Fibroblast of lung (primary cell): ENCODE measurements around the gene ARGLU1. TPM values are rescaled to one million over a fixed set of nuclear protein-coding genes. Genes with fewer than 3 reads are reported as not detected.
A peak's percentile ranks its signal among the peaks of the same experiment; 100 is the strongest.

ENCODE experiments used
- DNase-seq, 2 donors: peaks; one replicate each; pipeline versions ENCODE4 v3.0.0 to v3.0.0-alpha.2; 2010; ENCODE audit warnings: low read depth in 2 of 2
- H2AFZ ChIP-seq: 2 replicates; pipeline ENCODE4 v1.5.1; 2012; ENCODE audit warnings: low read length, control low read depth, inconsistent platforms
- H3K27ac ChIP-seq: 2 replicates; pipeline ENCODE4 v1.5.1; 2011; ENCODE audit warnings: low read length, control low read depth; ENCODE audit not compliant: insufficient read depth
- H3K27me3 ChIP-seq: 2 replicates; pipeline ENCODE4 v1.5.1; 2011; ENCODE audit warnings: mild to moderate bottlenecking, low read length; ENCODE audit not compliant: control insufficient read depth, insufficient read depth
- H3K36me3 ChIP-seq: 2 replicates; pipeline ENCODE4 v1.5.1; 2011; ENCODE audit warnings: low read length; ENCODE audit not compliant: control insufficient read depth, insufficient read depth
- H3K4me1 ChIP-seq: 2 replicates; pipeline ENCODE4 v1.5.1; 2011; ENCODE audit warnings: low read length; ENCODE audit not compliant: control insufficient read depth, insufficient read depth; ENCODE audit errors: extremely low read depth
- H3K4me2 ChIP-seq: 2 replicates; pipeline ENCODE4 v1.5.1; 2011; ENCODE audit warnings: low read length, control low read depth; ENCODE audit not compliant: insufficient read depth; ENCODE audit errors: extremely low read depth
- H3K4me3 ChIP-seq, 4 experiments: fragments of 200-600 bp in 1 of 4; sonication (generic) in 1 of 4; replicated peaks in 1 of 4; 2 replicates each; pipeline ENCODE4 v1.5.1; 2011 to 2016; ENCODE audit warnings: low read length in 4 of 4, low read depth in 3 of 4, mild to moderate bottlenecking in 3 of 4, control low read depth in 2 of 4, inconsistent platforms in 1 of 4, mixed read lengths in 1 of 4; ENCODE audit not compliant: insufficient read depth in 1 of 4; ENCODE audit errors: control extremely low read depth in 1 of 4
- H3K79me2 ChIP-seq: 2 replicates; pipeline ENCODE4 v1.5.1; 2012; ENCODE audit warnings: mild to moderate bottlenecking, low read length, inconsistent platforms; ENCODE audit not compliant: control insufficient read depth, insufficient read depth
- H3K9ac ChIP-seq: 2 replicates; pipeline ENCODE4 v1.5.1; 2011; ENCODE audit warnings: mild to moderate bottlenecking, low read length, control low read depth; ENCODE audit not compliant: insufficient read depth
- H3K9me3 ChIP-seq: 2 replicates; pipeline ENCODE4 v1.5.1; 2012; ENCODE audit warnings: low read depth, low read length; ENCODE audit not compliant: control insufficient read depth, insufficient read depth
- H4K20me1 ChIP-seq: 2 replicates; pipeline ENCODE4 v1.5.1; 2011; ENCODE audit warnings: low read length; ENCODE audit not compliant: control insufficient read depth, insufficient read depth; ENCODE audit errors: extremely low read depth
- CTCF ChIP-seq, 2 donors: IDR thresholded peaks in 1 of 2; conservative IDR thresholded peaks in 1 of 2; 1 replicate in 1 of 2; 2 replicates in 1 of 2; pipeline ENCODE4 v1.5.1; 2011 to 2012; ENCODE audit warnings: low read length in 2 of 2, control low read depth in 1 of 2, inconsistent platforms in 1 of 2, low read depth in 1 of 2, mild to moderate bottlenecking in 1 of 2
- EZH2 ChIP-seq: IDR thresholded peaks from 2 replicates; pipeline ENCODE4 v1.5.1; 2012; ENCODE audit warnings: low read length, control low read depth, mild to moderate bottlenecking; ENCODE audit errors: missing control alignments
- polyA plus RNA-seq, 2 donors: library from polyadenylated mRNA; depleted of rRNA in 1 of 2; stranded (reverse) in 1 of 2; unstranded in 1 of 2; fragments of >200 nt; gene quantifications; 2 replicates each; pipeline ENCODE4 v1.2.1, GENCODE V29; 2011 to 2012; ENCODE audit warnings: missing spikeins in 1 of 2
- total RNA-seq: library from RNA; depleted of rRNA; stranded (reverse); fragments of >200 nt; gene quantifications from 2 replicates; pipeline ENCODE4 v1.2.1, GENCODE V29; 2014

Gene ARGLU1
- total and polyA plus RNA-seq, 2 donors (not counting 1 experiment from before 2014, with no cell fraction given), result 45.4 to 45.6 TPM

DNA sequence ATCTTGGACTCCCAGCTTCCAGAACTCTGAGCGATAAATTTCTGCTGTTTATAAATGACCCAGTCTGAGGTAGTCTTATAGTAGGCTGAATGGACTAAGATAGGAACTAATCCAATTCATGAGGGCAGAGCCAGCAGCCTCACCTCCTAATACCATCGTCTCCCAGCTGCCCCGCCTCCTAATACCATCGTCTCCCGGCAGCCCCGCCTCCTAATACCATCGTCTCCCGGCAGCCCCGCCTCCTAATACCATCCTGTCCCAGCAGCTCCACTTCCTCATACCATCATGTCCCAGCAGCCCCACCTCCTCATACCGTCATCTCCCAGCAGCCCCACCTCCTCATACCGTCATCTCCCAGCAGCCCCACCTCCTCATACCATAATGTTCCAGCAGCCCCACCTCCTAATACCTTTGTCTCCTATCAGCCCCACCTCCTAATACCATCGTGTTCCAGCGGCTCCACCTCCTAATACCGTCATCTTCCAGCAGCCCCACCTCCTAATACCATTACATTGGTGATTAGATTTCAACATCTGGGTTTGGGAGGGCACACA lies 2.4 kb upstream of the ARGLU1 start:
- Histone ChIP-seq H3K4me2 (no peak overlapping the region), H4K20me1 (peaks cover 2% of the 10 kb centered on the region), H3K4me1 (peaks cover 6% of the 10 kb centered on the region), H2AFZ (no peak overlapping the region), H3K9me3 (no peaks in the 10 kb centered on the region), H3K27me3 (no peaks in the 10 kb centered on the region), H3K79me2 (peaks cover 25% of the 10 kb centered on the region), H3K36me3 (no peaks in the 10 kb centered on the region), H3K4me3 (peak overlapping the region in 2 of 4 experiments; percentile 16 to 38), H3K27ac (no peak overlapping the region), H3K9ac (peak overlapping the region; percentile 22)
- TF ChIP-seq CTCF (conservative IDR thresholded peaks at IDR 0.05 in 1 of 2, IDR thresholded peaks at IDR 0.05 in 1 of 2; ENCODE audit: low read depth in 1 of 2, low read length in 2 of 2) (no peak), EZH2 (no peak)
- peak; percentile 51 to 78 for DNase-seq

- Histone ChIP-seq H3K9ac (no peak overlapping the region), H3K27me3 (no peaks in the 10 kb centered on the region), H3K4me2 (no peak overlapping the region), H3K4me3 (no peak overlapping the region), H3K27ac (no peak overlapping the region), H3K36me3 (no peaks in the 10 kb centered on the region), H4K20me1 (peaks cover 3% of the 10 kb centered on the region), H3K79me2 (peaks cover 34% of the 10 kb centered on the region), H3K9me3 (no peaks in the 10 kb centered on the region), H2AFZ (no peak overlapping the region), H3K4me1 (peaks cover 8% of the 10 kb centered on the region)
- no peak for DNase-seq
- TF ChIP-seq EZH2 (no peak), CTCF (conservative IDR thresholded peaks at IDR 0.05 in 1 of 2, IDR thresholded peaks at IDR 0.05 in 1 of 2; ENCODE audit: low read depth in 1 of 2, low read length in 2 of 2) (no peak)
Observed at GRCh38 chr13:106569233-106570095, 1.5 kb upstream of the ARGLU1 start.

DNA sequence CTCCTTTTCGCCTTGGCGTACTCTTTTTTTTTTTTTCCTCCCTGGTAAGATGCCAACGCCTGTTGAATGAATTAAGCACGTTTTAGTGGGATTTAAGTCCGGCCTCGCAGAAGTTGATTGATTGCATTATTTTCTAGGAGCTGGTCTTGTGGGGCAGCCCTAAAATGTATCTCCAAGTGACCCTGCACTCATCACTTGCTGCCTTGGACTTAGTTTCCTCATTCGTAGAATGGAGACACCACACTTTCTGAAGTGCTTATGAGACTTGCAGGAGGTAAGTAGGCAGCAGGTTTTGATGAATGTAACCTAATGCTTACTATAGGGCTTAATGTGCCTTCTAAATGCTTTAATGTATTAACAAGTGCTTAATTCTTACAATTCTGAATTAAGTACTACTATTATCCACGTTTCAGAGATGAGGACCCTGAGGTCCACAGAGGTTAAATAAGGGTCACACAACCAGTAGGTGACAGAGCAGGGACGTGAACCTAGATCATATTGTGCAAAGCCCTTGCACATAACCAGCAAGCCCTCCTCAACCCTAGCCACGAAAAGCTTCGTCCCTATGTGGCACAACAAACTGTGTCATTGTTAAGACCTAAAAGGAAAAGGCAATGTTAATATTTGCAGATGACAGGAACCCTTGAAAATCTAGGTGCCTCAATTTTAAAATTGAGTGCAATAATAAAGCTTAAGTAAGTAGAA lies 514 bp upstream of the ARGLU1 start:
- no peak overlapping the region for H3K9ac ChIP-seq
- H3K27me3 ChIP-seq, result no peaks in the 10 kb centered on the region
- TF ChIP-seq EZH2 (no peak), CTCF (conservative IDR thresholded peaks at IDR 0.05 in 1 of 2, IDR thresholded peaks at IDR 0.05 in 1 of 2; ENCODE audit: low read depth in 1 of 2, low read length in 2 of 2) (no peak)
- peak overlapping the region; percentile 41 to 86 (median 72) for H3K4me3 ChIP-seq
- H4K20me1 ChIP-seq, result peaks cover 3% of the 10 kb centered on the region
- H3K9me3 ChIP-seq, result no peaks in the 10 kb centered on the region
- H2AFZ ChIP-seq, result peak overlapping the region; percentile 70
- peaks cover 4% of the 10 kb centered on the region for H3K4me1 ChIP-seq
- DNase-seq, result no peak
- H3K27ac ChIP-seq, result peak overlapping the region; percentile 92
- H3K36me3 ChIP-seq, result no peaks in the 10 kb centered on the region
- H3K79me2 ChIP-seq, result peaks cover 44% of the 10 kb centered on the region
- peak overlapping the region; percentile 74 for H3K4me2 ChIP-seq
